NCI-H345 (cell line): ENCODE results near the gene ANGPTL4.

Experiments
- DNase-seq: peaks from one replicate; lab custom pipeline; 2025; lab: John Stamatoyannopoulos, UW

Gene ANGPTL4

DNA sequence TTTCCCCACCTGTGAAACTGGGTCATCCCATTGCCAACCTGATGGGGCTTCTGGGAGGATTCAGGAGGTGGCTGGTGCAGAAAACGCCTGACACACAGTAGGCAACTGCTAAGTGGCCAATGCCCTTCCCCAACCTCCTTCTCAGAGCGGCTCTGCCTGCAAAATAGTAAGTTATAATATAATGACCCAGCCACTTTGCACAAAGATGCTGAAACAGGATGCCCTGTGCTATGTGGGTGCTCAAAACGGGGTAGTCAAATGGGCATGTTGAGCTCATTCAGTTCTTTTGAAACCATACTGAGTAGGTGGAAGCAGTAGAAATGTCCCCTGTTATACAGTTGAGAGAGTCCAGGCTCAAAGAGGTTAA lies 49.7 kb downstream of the ANGPTL4 start:
- DNase-seq: no peak

DNA sequence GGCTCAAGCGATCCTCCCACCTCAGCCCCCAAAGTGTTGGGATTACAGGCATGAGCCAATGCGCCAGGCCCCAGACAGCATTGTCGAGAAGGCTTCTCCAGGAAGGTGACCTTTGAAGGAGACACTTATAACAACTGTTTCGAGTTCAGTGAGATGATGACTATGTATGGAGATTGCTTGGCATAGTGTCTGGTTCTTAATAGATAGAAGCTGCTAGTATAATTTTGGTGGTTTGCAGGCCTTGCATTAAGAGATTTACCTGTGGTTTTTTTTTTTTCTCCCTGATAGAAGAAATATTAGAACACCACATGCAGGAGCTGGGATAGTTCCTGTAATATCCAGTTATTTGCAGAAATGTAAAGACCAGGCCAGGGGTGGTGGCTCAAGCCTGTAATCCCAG lies 52.8 kb downstream of the ANGPTL4 start:
- DNase-seq: no peak

DNA sequence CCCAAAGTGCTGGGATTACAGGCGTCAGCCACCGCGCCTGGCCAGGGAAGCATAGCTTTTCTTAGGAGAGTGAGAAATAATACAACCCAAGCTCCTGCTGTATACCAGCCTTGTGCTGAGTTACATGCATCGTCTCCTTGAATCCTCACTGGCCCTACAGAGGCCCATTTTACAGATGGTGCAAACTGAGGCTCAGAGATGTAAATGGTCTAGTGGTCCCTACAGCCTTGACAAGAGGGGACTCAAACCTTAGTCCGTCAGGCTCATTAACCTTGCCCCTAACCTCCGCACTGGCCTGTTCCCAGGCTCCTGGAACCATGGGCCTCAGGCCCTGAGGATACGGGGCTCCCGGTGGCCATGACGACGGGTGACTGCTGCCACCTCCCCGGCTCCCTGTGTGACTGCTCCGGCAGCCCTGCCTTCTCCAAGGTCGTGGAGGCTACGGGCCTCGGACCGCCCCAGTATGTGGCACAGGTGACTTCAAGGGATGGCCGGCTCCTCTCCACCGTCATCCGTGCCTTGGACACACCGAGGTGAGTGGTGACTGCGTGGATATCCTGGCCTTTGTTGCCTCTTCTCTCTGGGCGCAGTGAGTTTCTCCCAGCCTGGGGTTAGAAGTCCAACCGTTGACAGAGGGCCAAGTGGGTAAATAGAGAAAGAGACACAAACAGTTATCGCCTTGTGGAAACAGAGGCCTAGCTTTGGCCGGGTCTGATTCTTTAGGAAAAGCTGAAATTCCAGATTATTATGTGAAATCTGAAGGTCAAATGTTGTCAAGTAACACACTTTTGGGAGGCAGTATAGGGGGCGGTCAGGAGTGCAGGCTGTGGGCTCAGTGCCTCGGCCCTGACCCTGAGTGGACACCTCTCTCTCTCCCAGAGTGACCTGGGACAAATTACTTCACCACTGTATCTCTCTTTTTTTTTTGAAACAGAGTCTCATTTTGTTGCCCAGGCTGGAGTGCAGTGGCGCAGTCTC lies 57.8 kb downstream of the ANGPTL4 start:
- no peak for DNase-seq

DNA sequence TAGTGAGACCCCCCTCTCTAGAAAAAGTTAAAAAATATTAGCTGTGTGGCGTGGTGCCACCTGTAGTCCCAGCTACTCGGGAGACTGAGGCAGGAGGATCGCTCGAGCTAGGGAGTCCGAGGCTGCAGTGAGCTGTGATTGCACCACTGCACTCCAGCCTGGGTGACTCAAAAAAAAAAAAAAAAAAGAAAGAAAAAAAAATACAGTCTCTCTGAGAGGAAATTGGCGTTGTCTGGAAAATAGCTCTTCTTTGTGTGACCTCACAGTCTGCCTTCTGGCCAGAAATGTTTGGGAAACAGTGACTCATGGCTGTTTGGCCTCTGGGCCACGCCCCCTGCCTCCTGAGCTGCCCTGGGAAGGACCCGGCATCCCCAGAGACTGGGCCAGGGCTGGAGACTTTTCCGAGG lies 59.9 kb downstream of the ANGPTL4 start:
- DNase-seq: no peak
